Fibroblast of lung (primary cell): ENCODE measurements around the gene EFNA2. TPM values are rescaled to one million over a fixed set of nuclear protein-coding genes. Genes with fewer than 3 reads are reported as not detected.

Experiments
- DNase-seq, 2 donors: peaks; one replicate each; pipeline versions ENCODE4 v3.0.0 to v3.0.0-alpha.2; 2010; ENCODE audit warnings: low read depth in 2 of 2
- H2AFZ ChIP-seq: 2 replicates; pipeline ENCODE4 v1.5.1; 2012; ENCODE audit warnings: low read length, control low read depth, inconsistent platforms
- H3K27ac ChIP-seq: 2 replicates; pipeline ENCODE4 v1.5.1; 2011; ENCODE audit warnings: low read length, control low read depth; ENCODE audit not compliant: insufficient read depth
- H3K27me3 ChIP-seq: 2 replicates; pipeline ENCODE4 v1.5.1; 2011; ENCODE audit warnings: mild to moderate bottlenecking, low read length; ENCODE audit not compliant: control insufficient read depth, insufficient read depth
- H3K36me3 ChIP-seq: 2 replicates; pipeline ENCODE4 v1.5.1; 2011; ENCODE audit warnings: low read length; ENCODE audit not compliant: control insufficient read depth, insufficient read depth
- H3K4me1 ChIP-seq: 2 replicates; pipeline ENCODE4 v1.5.1; 2011; ENCODE audit warnings: low read length; ENCODE audit not compliant: control insufficient read depth, insufficient read depth; ENCODE audit errors: extremely low read depth
- H3K4me2 ChIP-seq: 2 replicates; pipeline ENCODE4 v1.5.1; 2011; ENCODE audit warnings: low read length, control low read depth; ENCODE audit not compliant: insufficient read depth; ENCODE audit errors: extremely low read depth
- H3K4me3 ChIP-seq, 4 experiments: fragments of 200-600 bp in 1 of 4; sonication (generic) in 1 of 4; replicated peaks in 1 of 4; 2 replicates each; pipeline ENCODE4 v1.5.1; 2011 to 2016; ENCODE audit warnings: low read length in 4 of 4, low read depth in 3 of 4, mild to moderate bottlenecking in 3 of 4, control low read depth in 2 of 4, inconsistent platforms in 1 of 4, mixed read lengths in 1 of 4; ENCODE audit not compliant: insufficient read depth in 1 of 4; ENCODE audit errors: control extremely low read depth in 1 of 4
- H3K79me2 ChIP-seq: 2 replicates; pipeline ENCODE4 v1.5.1; 2012; ENCODE audit warnings: mild to moderate bottlenecking, low read length, inconsistent platforms; ENCODE audit not compliant: control insufficient read depth, insufficient read depth
- H3K9ac ChIP-seq: 2 replicates; pipeline ENCODE4 v1.5.1; 2011; ENCODE audit warnings: mild to moderate bottlenecking, low read length, control low read depth; ENCODE audit not compliant: insufficient read depth
- H3K9me3 ChIP-seq: 2 replicates; pipeline ENCODE4 v1.5.1; 2012; ENCODE audit warnings: low read depth, low read length; ENCODE audit not compliant: control insufficient read depth, insufficient read depth
- H4K20me1 ChIP-seq: 2 replicates; pipeline ENCODE4 v1.5.1; 2011; ENCODE audit warnings: low read length; ENCODE audit not compliant: control insufficient read depth, insufficient read depth; ENCODE audit errors: extremely low read depth
- EZH2 ChIP-seq: IDR thresholded peaks from 2 replicates; pipeline ENCODE4 v1.5.1; 2012; ENCODE audit warnings: low read length, control low read depth, mild to moderate bottlenecking; ENCODE audit errors: missing control alignments
- polyA plus RNA-seq, 2 donors: library from polyadenylated mRNA; depleted of rRNA in 1 of 2; stranded (reverse) in 1 of 2; unstranded in 1 of 2; fragments of >200 nt; gene quantifications; 2 replicates each; pipeline ENCODE4 v1.2.1, GENCODE V29; 2011 to 2012; ENCODE audit warnings: missing spikeins in 1 of 2
- total RNA-seq: library from RNA; depleted of rRNA; stranded (reverse); fragments of >200 nt; gene quantifications from 2 replicates; pipeline ENCODE4 v1.2.1, GENCODE V29; 2014
- TF ChIP-seq, protein P1 (sequence below), 2 donors: IDR thresholded peaks in 1 of 2; conservative IDR thresholded peaks in 1 of 2; 1 replicate in 1 of 2; 2 replicates in 1 of 2; pipeline ENCODE4 v1.5.1; 2011 to 2012; ENCODE audit warnings: low read length in 2 of 2, control low read depth in 1 of 2, inconsistent platforms in 1 of 2, low read depth in 1 of 2, mild to moderate bottlenecking in 1 of 2

EFNA2 gene
- total and polyA plus RNA-seq, 2 donors (not counting 1 experiment from before 2014, with no cell fraction given), result 0.17 TPM; not detected in 1

DNA sequence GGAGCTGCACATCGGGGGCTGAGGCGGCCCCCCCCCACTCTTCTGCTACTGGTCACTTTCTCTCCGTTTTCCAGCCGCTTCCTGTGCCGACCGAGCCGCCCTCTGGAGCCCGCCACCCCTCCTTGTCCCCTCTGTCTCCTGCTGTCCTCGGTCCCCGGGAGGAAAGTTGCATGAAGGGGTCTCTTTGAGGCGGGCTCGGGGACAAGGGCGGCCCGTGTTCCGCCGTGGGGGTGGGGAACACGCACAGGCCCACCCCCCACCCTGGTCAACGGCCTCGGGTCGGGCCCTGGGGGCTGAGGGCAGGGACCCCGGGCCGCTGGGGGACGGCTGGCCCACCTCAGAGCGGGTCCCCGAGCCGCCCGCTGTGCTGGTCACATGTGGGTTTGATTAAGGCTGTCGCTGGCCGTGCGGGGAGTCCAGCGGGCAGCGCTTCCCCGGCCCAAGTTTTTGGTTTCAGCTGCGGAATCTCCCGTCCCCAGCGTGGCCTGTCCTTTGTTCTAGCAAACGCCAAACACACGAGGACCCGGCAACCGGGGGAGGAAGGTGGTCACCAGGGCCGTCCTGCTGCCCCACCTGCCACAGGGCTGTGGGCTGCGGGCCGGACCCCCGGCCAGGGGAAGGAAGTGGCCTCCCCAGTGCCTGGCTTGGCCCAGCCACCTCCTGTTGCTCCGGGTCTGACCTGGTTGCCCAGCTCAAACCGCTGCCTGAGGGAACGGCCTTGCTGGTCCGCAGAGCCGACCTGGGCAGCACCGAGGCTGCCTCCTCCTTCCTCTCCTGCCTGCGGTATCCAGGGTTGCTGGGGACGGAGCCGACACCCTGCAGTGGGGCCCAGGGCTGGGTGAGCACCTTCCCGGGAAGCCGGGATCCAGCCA is 1.9 kb downstream of the EFNA2 start:
- Histone ChIP-seq H3K9ac (no peak overlapping the region), H3K9me3 (no peaks in the 10 kb centered on the region), H4K20me1 (no peaks in the 10 kb centered on the region), H3K36me3 (no peaks in the 10 kb centered on the region), H3K4me2 (no peak overlapping the region), H2AFZ (no peak overlapping the region), H3K79me2 (no peaks in the 10 kb centered on the region), H3K27me3 (peaks cover 31% of the 10 kb centered on the region), H3K4me3 (no peak overlapping the region), H3K4me1 (no peaks in the 10 kb centered on the region), H3K27ac (no peak overlapping the region)
- DNase-seq, result no peak
- TF ChIP-seq EZH2, result no peak
- TF ChIP-seq, protein P1, sequence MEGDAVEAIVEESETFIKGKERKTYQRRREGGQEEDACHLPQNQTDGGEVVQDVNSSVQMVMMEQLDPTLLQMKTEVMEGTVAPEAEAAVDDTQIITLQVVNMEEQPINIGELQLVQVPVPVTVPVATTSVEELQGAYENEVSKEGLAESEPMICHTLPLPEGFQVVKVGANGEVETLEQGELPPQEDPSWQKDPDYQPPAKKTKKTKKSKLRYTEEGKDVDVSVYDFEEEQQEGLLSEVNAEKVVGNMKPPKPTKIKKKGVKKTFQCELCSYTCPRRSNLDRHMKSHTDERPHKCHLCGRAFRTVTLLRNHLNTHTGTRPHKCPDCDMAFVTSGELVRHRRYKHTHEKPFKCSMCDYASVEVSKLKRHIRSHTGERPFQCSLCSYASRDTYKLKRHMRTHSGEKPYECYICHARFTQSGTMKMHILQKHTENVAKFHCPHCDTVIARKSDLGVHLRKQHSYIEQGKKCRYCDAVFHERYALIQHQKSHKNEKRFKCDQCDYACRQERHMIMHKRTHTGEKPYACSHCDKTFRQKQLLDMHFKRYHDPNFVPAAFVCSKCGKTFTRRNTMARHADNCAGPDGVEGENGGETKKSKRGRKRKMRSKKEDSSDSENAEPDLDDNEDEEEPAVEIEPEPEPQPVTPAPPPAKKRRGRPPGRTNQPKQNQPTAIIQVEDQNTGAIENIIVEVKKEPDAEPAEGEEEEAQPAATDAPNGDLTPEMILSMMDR (conservative IDR thresholded peaks at IDR 0.05 in 1 of 2, IDR thresholded peaks at IDR 0.05 in 1 of 2; ENCODE audit: low read depth in 1 of 2, low read length in 2 of 2), result no peak

DNA sequence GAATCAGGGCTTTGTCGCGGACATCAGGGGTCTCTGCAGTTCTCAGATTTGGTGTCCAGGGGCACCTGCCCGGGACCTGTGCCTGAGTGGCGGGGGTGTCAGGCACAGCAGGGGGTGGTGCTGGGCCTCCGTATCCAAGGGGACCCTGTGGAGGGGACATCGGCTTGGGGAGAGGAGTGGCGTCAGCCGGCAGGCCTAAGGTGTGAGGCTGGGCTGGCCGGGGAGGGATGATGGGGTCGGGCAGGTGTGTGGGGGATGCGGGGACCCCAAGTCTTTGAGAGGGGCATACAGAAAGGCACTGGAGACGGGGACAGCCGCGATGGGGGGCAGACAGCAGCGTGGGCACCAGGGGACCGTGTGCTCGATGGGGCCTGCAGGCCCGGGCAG is 2.5 kb downstream of the EFNA2 start:
- Histone ChIP-seq H3K79me2 (no peaks in the 10 kb centered on the region), H3K27me3 (peaks cover 31% of the 10 kb centered on the region), H4K20me1 (no peaks in the 10 kb centered on the region), H3K9me3 (no peaks in the 10 kb centered on the region), H3K4me1 (no peaks in the 10 kb centered on the region), H3K4me2 (no peak overlapping the region), H3K36me3 (no peaks in the 10 kb centered on the region), H3K4me3 (no peak overlapping the region), H3K27ac (no peak overlapping the region), H3K9ac (no peak overlapping the region), H2AFZ (no peak overlapping the region)
- TF ChIP-seq EZH2, result no peak
- TF ChIP-seq, protein P1 (conservative IDR thresholded peaks at IDR 0.05 in 1 of 2, IDR thresholded peaks at IDR 0.05 in 1 of 2; ENCODE audit: low read depth in 1 of 2, low read length in 2 of 2), result no peak
- DNase-seq, result no peak

DNA sequence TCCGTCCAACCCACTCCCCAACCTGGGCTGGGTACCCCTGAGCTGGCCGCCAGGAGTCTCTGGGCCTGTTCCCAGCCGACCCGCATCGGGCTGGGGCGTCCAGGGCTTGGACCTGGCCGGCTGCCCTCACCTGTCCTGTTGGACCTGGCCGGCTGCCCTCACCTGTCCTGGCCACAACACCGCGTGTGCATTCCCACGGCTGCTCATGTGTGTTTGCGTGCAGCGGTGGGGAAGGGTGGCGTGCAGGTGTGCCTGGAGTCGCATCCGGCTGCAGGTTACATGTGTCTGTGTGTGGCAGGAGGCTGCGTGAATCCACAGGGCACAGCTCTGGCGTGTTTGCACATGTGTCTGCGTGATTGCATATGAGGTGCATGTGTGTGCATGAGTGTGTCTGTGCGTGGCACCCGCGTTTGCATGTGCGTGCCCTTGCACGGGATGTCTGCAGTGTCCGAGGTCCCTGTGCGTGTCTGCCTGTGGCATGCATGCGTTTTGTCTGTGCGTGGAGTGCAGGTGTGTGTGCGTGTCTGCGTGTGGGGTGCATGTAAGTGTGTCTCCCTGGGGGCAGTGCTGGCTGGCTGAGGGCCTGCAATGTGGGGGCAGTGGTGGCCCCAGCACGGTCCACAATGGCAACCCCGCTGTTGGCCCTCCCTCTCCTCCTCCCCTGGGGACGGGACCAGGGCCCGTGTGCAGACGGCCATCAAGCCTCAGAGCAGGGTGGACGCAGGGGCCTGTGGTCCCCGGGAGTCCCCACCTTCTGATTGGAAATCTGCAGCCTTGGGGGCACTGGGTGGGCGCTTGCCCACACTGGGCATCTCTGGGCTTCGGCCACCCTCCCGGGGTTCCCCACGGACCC is 3.4 kb downstream of the EFNA2 start:
- TF ChIP-seq, protein P1 (conservative IDR thresholded peaks at IDR 0.05 in 1 of 2, IDR thresholded peaks at IDR 0.05 in 1 of 2; ENCODE audit: low read depth in 1 of 2, low read length in 2 of 2), result no peak
- no peak for TF ChIP-seq EZH2

More for the DNA sequence above, 3.4 kb downstream of the EFNA2 start:
- Histone ChIP-seq H3K4me2 (no peak overlapping the region), H3K9me3 (no peaks in the 10 kb centered on the region), H4K20me1 (no peaks in the 10 kb centered on the region), H3K9ac (no peak overlapping the region), H3K79me2 (no peaks in the 10 kb centered on the region), H3K36me3 (no peaks in the 10 kb centered on the region), H3K4me3 (no peak overlapping the region), H3K27ac (no peak overlapping the region), H3K27me3 (peaks cover 28% of the 10 kb centered on the region), H3K4me1 (no peaks in the 10 kb centered on the region), H2AFZ (no peak overlapping the region)
- DNase-seq, result no peak
